BE2C (cell line): ENCODE results near the gene TMPRSS13.
"Not testable (repeated sequence)": the region's sequence is repeated elsewhere in the genome, so short reads cannot be mapped to it uniquely, and the experiment has no call there.

ENCODE experiments used
- DNase-seq: peaks from one replicate; pipeline ENCODE4 v3.0.0-alpha.2; 2020
- H3K27me3 ChIP-seq: fragments of 250-450 bp; sonication (Bioruptor Pico); 2 replicates; pipeline ENCODE4 v1.5.1; 2020; ENCODE audit warnings: mild to moderate bottlenecking
- H3K36me3 ChIP-seq: fragments of 250-450 bp; sonication (Bioruptor Pico); 2 replicates; pipeline ENCODE4 v1.5.1; 2020; ENCODE audit warnings: mild to moderate bottlenecking
- H3K4me1 ChIP-seq: fragments of 250-450 bp; sonication (Bioruptor Pico); 2 replicates; pipeline ENCODE4 v1.5.1; 2020
- H3K4me3 ChIP-seq: 2 replicates; pipeline ENCODE4 v1.5.1; 2011; ENCODE audit warnings: low read depth, low read length
- H3K9me3 ChIP-seq: fragments of 250-450 bp; sonication (Bioruptor Pico); 2 replicates; pipeline ENCODE4 v1.5.1; 2020
- TF ChIP-seq, protein P1 (sequence below): IDR thresholded peaks from 2 replicates; pipeline ENCODE4 v1.5.1; 2012; ENCODE audit warnings: mild to moderate bottlenecking, low read depth, low read length

The TMPRSS13 gene

DNA sequence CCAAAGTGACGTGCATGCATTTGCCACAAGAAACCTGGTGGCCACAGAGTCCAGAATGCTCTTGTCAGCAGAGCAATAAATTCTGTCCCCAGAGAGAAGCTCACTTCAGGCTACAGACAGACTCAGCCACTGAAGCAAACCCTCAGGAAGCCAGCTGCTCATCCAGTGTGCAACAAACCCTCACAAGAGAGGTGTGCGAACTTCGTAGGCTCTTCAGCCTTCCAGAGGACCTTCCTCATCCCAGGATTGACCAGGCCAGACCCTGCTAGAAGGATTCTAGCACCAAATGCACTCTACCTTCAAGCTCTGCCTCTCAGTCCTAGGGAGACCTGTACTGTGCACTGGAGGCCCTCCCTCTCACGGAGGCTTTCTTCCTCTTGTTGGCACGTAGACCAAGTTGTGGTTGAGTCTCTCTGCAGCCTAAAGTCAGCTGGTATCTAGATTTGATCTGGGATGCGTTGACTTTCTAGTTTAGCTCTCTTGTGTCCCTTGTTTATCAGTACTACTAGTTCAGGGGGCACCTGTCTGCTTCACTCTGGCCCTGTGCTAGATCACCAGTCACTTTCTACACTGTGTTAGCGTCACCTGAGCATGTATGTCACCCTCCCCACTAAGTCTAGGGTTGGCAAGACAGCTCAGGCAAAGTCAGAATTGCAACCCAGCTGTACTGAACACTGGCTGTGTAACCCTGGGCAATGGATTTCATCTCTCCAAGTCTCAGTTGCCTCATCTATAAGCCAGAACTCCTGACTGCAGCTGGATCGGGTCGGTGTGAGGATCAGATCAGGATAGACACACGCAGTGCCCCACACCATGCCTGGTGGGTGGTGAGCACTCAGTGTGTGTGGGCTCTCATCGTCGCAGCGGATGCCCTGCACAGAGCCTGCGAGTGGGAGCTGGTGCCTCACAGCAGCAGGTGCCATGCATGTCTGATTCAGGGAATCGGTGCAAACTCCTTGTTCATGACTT is 22.1 kb upstream of the TMPRSS13 start:
- no peak for DNase-seq
- Histone ChIP-seq H3K36me3 (no peaks in the 10 kb centered on the region), H3K9me3 (no peaks in the 10 kb centered on the region), H3K27me3 (peaks cover 4% of the 10 kb centered on the region; the same call in 1 of the 2 replicates), H3K4me3 (no peak overlapping the region), H3K4me1 (no peaks in the 10 kb centered on the region)
- TF ChIP-seq, protein P1, sequence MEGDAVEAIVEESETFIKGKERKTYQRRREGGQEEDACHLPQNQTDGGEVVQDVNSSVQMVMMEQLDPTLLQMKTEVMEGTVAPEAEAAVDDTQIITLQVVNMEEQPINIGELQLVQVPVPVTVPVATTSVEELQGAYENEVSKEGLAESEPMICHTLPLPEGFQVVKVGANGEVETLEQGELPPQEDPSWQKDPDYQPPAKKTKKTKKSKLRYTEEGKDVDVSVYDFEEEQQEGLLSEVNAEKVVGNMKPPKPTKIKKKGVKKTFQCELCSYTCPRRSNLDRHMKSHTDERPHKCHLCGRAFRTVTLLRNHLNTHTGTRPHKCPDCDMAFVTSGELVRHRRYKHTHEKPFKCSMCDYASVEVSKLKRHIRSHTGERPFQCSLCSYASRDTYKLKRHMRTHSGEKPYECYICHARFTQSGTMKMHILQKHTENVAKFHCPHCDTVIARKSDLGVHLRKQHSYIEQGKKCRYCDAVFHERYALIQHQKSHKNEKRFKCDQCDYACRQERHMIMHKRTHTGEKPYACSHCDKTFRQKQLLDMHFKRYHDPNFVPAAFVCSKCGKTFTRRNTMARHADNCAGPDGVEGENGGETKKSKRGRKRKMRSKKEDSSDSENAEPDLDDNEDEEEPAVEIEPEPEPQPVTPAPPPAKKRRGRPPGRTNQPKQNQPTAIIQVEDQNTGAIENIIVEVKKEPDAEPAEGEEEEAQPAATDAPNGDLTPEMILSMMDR, result no peak

- Histone ChIP-seq H3K4me3 (no peak overlapping the region), H3K4me1 (no peaks in the 10 kb centered on the region), H3K27me3 (peaks cover 3% of the 10 kb centered on the region; the same call in 1 of the 2 replicates), H3K36me3 (no peaks in the 10 kb centered on the region), H3K9me3 (no peaks in the 10 kb centered on the region)
- TF ChIP-seq, protein P1, result peak; percentile 44
- DNase-seq, result no peak
Measured at GRCh38 chr11:117950301-117950700, 21.1 kb upstream of the TMPRSS13 start.

- no peaks in the 10 kb centered on the region for H3K27me3 ChIP-seq
- DNase-seq, result no peak
- TF ChIP-seq, protein P1, result no peak
- no peak overlapping the region for H3K4me3 ChIP-seq
- no peaks in the 10 kb centered on the region for H3K9me3 ChIP-seq
- no peaks in the 10 kb centered on the region for H3K4me1 ChIP-seq
- no peaks in the 10 kb centered on the region for H3K36me3 ChIP-seq
Measured at GRCh38 chr11:117949062-117949461, 19.9 kb upstream of the TMPRSS13 start.

- H3K4me3 ChIP-seq, DNase-seq, H3K4me1 ChIP-seq, H3K36me3 ChIP-seq, H3K9me3 ChIP-seq, H3K27me3 ChIP-seq: not testable (repeated sequence)
Measured at GRCh38 chr11:117948466-117948865, 19.3 kb upstream of the TMPRSS13 start.

- H3K4me3 ChIP-seq, H3K36me3 ChIP-seq, H3K9me3 ChIP-seq, H3K4me1 ChIP-seq, DNase-seq, H3K27me3 ChIP-seq: not testable (repeated sequence)
Measured at GRCh38 chr11:117947751-117948150, 18.5 kb upstream of the TMPRSS13 start.

DNA sequence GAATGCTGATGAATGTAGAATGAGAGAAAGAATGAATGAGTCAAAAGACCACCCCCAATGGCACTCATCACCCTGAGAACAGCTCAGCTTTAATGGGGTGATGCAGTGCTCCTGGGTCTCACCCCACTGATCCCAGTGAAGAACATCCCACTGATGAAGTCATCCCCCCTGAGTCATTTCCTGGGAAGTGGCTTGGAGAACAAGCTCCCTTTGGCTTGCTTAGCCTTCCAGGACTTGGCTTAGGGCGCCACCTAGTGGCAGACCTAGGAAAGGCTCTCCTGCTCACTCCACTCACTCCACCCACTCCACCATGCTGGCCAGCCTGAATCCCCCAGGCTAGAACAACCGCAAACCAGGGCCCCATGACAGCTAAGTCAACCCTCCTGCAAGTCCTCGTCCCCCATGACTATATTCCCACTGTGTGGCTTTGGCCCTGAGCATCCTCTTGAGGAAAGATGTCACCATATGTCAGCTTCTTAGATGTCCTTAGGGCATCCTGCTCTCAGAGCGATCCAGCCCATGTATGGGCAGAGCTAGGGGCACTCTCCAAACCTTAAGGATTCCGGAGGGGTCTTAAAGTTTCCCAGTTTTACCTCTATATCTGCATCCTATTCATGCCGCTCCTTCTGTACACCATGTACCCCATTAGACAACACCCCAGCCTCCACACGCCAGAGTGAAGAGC is 17.8 kb upstream of the TMPRSS13 start:
- TF ChIP-seq, protein P1, result peak; percentile 99
- no peaks in the 10 kb centered on the region for H3K4me1 ChIP-seq

More for the DNA sequence above, 17.8 kb upstream of the TMPRSS13 start:
- H3K9me3 ChIP-seq, result no peaks in the 10 kb centered on the region
- no peaks in the 10 kb centered on the region for H3K36me3 ChIP-seq
- DNase-seq, result peak; percentile 93
- no peak overlapping the region for H3K4me3 ChIP-seq
- H3K27me3 ChIP-seq, result no peaks in the 10 kb centered on the region
